HPDE6-E6E7 (cell line): Measurements from ENCODE around the gene SLC5A6.

ENCODE experiments used
- DNase-seq: peaks from one replicate; pipeline ENCODE4 v3.0.0; 2011; ENCODE audit warnings: missing footprints; ENCODE audit errors: extremely low spot score

Gene SLC5A6

GRCh38 chr2:27211943-27212625 is at the start of gene SLC5A6, which contains the start of gene ATRAID:
TSS of gene SLC5A6 (minus strand) at chr2:27212268. CDS start at chr2:27207650, 4,618 bp downstream.
TSS of gene ATRAID (plus strand) at chr2:27212041. CDS start at chr2:27212369, 328 bp downstream.
- DNase-seq, result peak; percentile 88

GRCh38 chr2:27261241-27261925 is 49.3 kb upstream of the SLC5A6 start:
- no peak for DNase-seq

GRCh38 chr2:27258051-27258450 is 46.0 kb upstream of the SLC5A6 start:
- DNase-seq, result no peak

GRCh38 chr2:27256855-27257454 is 44.9 kb upstream of the SLC5A6 start:
- no peak for DNase-seq

- no peak for DNase-seq
Measured at GRCh38 chr2:27255660-27256059, 43.6 kb upstream of the SLC5A6 start.

GRCh38 chr2:27255187-27255586 is 43.1 kb upstream of the SLC5A6 start:
- DNase-seq, result no peak

GRCh38 chr2:27251766-27252165 is 39.7 kb upstream of the SLC5A6 start:
- no peak for DNase-seq

- DNase-seq, result no peak
Measured at GRCh38 chr2:27250652-27251379, 38.7 kb upstream of the SLC5A6 start.

- DNase-seq, result peak; percentile 28
Measured at GRCh38 chr2:27249891-27250651, 38.0 kb upstream of the SLC5A6 start.

GRCh38 chr2:27249159-27249890 is 37.3 kb upstream of the SLC5A6 start:
- DNase-seq, result no peak

GRCh38 chr2:27247893-27248292 is 35.8 kb upstream of the SLC5A6 start:
- DNase-seq, result no peak

- DNase-seq, result no peak
Measured at GRCh38 chr2:27245626-27246025, 33.6 kb upstream of the SLC5A6 start.

GRCh38 chr2:27245116-27245515 is 33.0 kb upstream of the SLC5A6 start:
- DNase-seq, result no peak

- DNase-seq, result no peak
Measured at GRCh38 chr2:27243391-27244130, 31.5 kb upstream of the SLC5A6 start.

- DNase-seq, result no peak
Measured at GRCh38 chr2:27242614-27242951, 30.5 kb upstream of the SLC5A6 start.

GRCh38 chr2:27241761-27242613 is 29.9 kb upstream of the SLC5A6 start:
- no peak for DNase-seq

GRCh38 chr2:27240406-27240805 is 28.3 kb upstream of the SLC5A6 start:
- DNase-seq, result no peak

GRCh38 chr2:27238976-27239375 is 26.9 kb upstream of the SLC5A6 start:
- no peak for DNase-seq

- no peak for DNase-seq
Measured at GRCh38 chr2:27237341-27237945, 25.4 kb upstream of the SLC5A6 start.
